Stimulated activated CD4-positive, alpha-beta T cell treated with anti-CD3 and anti-CD28 coated beads, Interleukin-2, amount 100 ng/mL, for 24 hours (primary cell): ENCODE data around the gene OR56B4.

ENCODE experiments used
- DNase-seq, 2 donors: peaks; one replicate each; pipeline ENCODE4 v3.0.0-alpha.2; 2020

Gene OR56B4

GRCh38 chr11:6152126-6152525 lies 44.6 kb downstream of the OR56B4 start:
- no peak for DNase-seq

- DNase-seq: no peak
These were observed 49.3 kb downstream of the OR56B4 start for GRCh38 chr11:6156628-6157359.
